CMK (cell line): ENCODE data around the gene SELENOS.

Source experiments
- DNase-seq: peaks from one replicate; pipeline ENCODE4 v3.0.0-alpha.2; 2010; ENCODE audit warnings: low read depth

SELENOS gene

GRCh38 chr15:101276501-101277037 lies 716 bp downstream of the SELENOS start:
- no peak for DNase-seq

- DNase-seq = no peak
Observed at GRCh38 chr15:101275018-101275417, 2.3 kb downstream of the SELENOS start.

- DNase-seq = no peak
Observed at GRCh38 chr15:101273534-101273933, 3.8 kb downstream of the SELENOS start.

GRCh38 chr15:101272584-101272983 lies 4.7 kb downstream of the SELENOS start:
- no peak for DNase-seq

GRCh38 chr15:101269479-101270223 lies 7.6 kb downstream of the SELENOS start:
- DNase-seq = no peak

GRCh38 chr15:101267320-101268104 lies 9.8 kb downstream of the SELENOS start:
- DNase-seq = no peak

GRCh38 chr15:101266787-101267186 lies 10.5 kb downstream of the SELENOS start:
- no peak for DNase-seq

- no peak for DNase-seq
Observed at GRCh38 chr15:101266034-101266433, 11.3 kb downstream of the SELENOS start.

- DNase-seq = no peak
Observed at GRCh38 chr15:101264911-101265641, 12.2 kb downstream of the SELENOS start.

GRCh38 chr15:101264011-101264410 lies 13.3 kb downstream of the SELENOS start:
- no peak for DNase-seq

GRCh38 chr15:101262551-101262950 lies 14.7 kb downstream of the SELENOS start:
- DNase-seq = no peak

GRCh38 chr15:101258238-101259144 lies 18.8 kb downstream of the SELENOS start:
- peak; percentile 49 for DNase-seq

- DNase-seq = no peak
Observed at GRCh38 chr15:101256757-101257156, 20.5 kb downstream of the SELENOS start.

GRCh38 chr15:101255615-101256241 lies 21.6 kb downstream of the SELENOS start:
- DNase-seq = peak; percentile 91

- DNase-seq = no peak
Observed at GRCh38 chr15:101255051-101255395, 22.3 kb downstream of the SELENOS start.

GRCh38 chr15:101254157-101255050 lies 22.9 kb downstream of the SELENOS start:
- no peak for DNase-seq

- DNase-seq = no peak
Observed at GRCh38 chr15:101252836-101253235, 24.4 kb downstream of the SELENOS start.

GRCh38 chr15:101251830-101252820 lies 25.2 kb downstream of the SELENOS start, which contains the start of gene CHSY1:
Gene CHSY1, minus strand, starts transcription at chr15:101252048. Its CDS starts 592 bp downstream, at chr15:101251456.
- peak; percentile 83 for DNase-seq
